ENCODE data around the gene ENAM.
A peak's percentile ranks its signal among the peaks of the same experiment; 100 is the strongest.

Gene ENAM

GRCh38 chr4:70623323-70623722 lies 5.2 kb upstream of the ENAM start:
- Histone ChIP-seq H3K79me2 (ENCODE audit: insufficient read depth, low read length) (no peaks in the 10 kb centered on the region), H3K4me1 (ENCODE audit: insufficient read depth, low read length, poor library complexity, severe bottlenecking) (peaks cover 13% of the 10 kb centered on the region), H3K27me3 (ENCODE audit: insufficient read depth, low read length, poor library complexity, severe bottlenecking) (no peaks in the 10 kb centered on the region), H3K36me3 (ENCODE audit: insufficient read depth, low read length) (no peaks in the 10 kb centered on the region), H3K9me3 (ENCODE audit: insufficient read depth, low read depth, low read length) (no peaks in the 10 kb centered on the region), H3F3A (ENCODE audit: low read depth) (no peaks in the 10 kb centered on the region; the same call in 1 of the 2 replicates), H2AFZ (ENCODE audit: low read length) (peak overlapping the region; percentile 74), H3K4me2 (ENCODE audit: low read depth, low read length, poor library complexity, severe bottlenecking) (peak overlapping the region; percentile 16), H3K9ac (ENCODE audit: low read depth, low read length, poor library complexity, severe bottlenecking) (no peak overlapping the region), H3K9me2 (replicated peaks; ENCODE audit: low read depth, low read length) (no peaks in the 10 kb centered on the region), H3K4me3 (ENCODE audit: low read length, poor library complexity, severe bottlenecking) (no peak overlapping the region), H4K20me1 (ENCODE audit: insufficient read depth, low read length, poor library complexity, severe bottlenecking) (no peaks in the 10 kb centered on the region)
- TF ChIP-seq CTCF (conservative IDR thresholded peaks at IDR 0.05; ENCODE audit: low read length), result no peak

GRCh38 chr4:70624226-70624793 lies 4.2 kb upstream of the ENAM start:
- H3K27me3 ChIP-seq (ENCODE audit: insufficient read depth, low read length, poor library complexity, severe bottlenecking), result no peaks in the 10 kb centered on the region
- H3K36me3 ChIP-seq (ENCODE audit: insufficient read depth, low read length), result no peaks in the 10 kb centered on the region
- no peak overlapping the region for H3K9ac ChIP-seq (ENCODE audit: low read depth, low read length, poor library complexity, severe bottlenecking)
- H4K20me1 ChIP-seq (ENCODE audit: insufficient read depth, low read length, poor library complexity, severe bottlenecking), result no peaks in the 10 kb centered on the region
- no peaks in the 10 kb centered on the region for H3K9me2 ChIP-seq (replicated peaks; ENCODE audit: low read depth, low read length)
- H3K4me1 ChIP-seq (ENCODE audit: insufficient read depth, low read length, poor library complexity, severe bottlenecking), result peaks cover 18% of the 10 kb centered on the region
- H2AFZ ChIP-seq (ENCODE audit: low read length), result peak overlapping the region; percentile 74; the same call in 1 of the 2 replicates
- H3K4me2 ChIP-seq (ENCODE audit: low read depth, low read length, poor library complexity, severe bottlenecking), result peak overlapping the region; percentile 16
- H3F3A ChIP-seq (ENCODE audit: low read depth), result no peaks in the 10 kb centered on the region; the same call in 1 of the 2 replicates
- no peak overlapping the region for H3K4me3 ChIP-seq (ENCODE audit: low read length, poor library complexity, severe bottlenecking)
- TF ChIP-seq EZH2phosphoT487 (IDR thresholded peaks at IDR 0.05; ENCODE audit: borderline replicate concordance) (no peak), CTCF (conservative IDR thresholded peaks at IDR 0.05; ENCODE audit: low read length) (no peak)
- H3K79me2 ChIP-seq (ENCODE audit: insufficient read depth, low read length), result no peaks in the 10 kb centered on the region
- H3K9me3 ChIP-seq (ENCODE audit: insufficient read depth, low read depth, low read length), result no peaks in the 10 kb centered on the region

GRCh38 chr4:70627620-70628019 lies 924 bp upstream of the ENAM start:
- no peak overlapping the region for H3K4me2 ChIP-seq (ENCODE audit: low read depth, low read length, poor library complexity, severe bottlenecking)
- no peaks in the 10 kb centered on the region for H3K27me3 ChIP-seq (ENCODE audit: insufficient read depth, low read length, poor library complexity, severe bottlenecking)
- H3K79me2 ChIP-seq (ENCODE audit: insufficient read depth, low read length), result no peaks in the 10 kb centered on the region
- no peaks in the 10 kb centered on the region; the same call in 1 of the 2 replicates for H3F3A ChIP-seq (ENCODE audit: low read depth)
- no peak overlapping the region for H3K4me3 ChIP-seq (ENCODE audit: low read length, poor library complexity, severe bottlenecking)
- H3K9me2 ChIP-seq (replicated peaks; ENCODE audit: low read depth, low read length), result no peaks in the 10 kb centered on the region
- H3K4me1 ChIP-seq (ENCODE audit: insufficient read depth, low read length, poor library complexity, severe bottlenecking), result peaks cover 19% of the 10 kb centered on the region
- no peak overlapping the region for H2AFZ ChIP-seq (ENCODE audit: low read length)
- TF ChIP-seq EZH2phosphoT487 (IDR thresholded peaks at IDR 0.05; ENCODE audit: borderline replicate concordance) (no peak), CTCF (conservative IDR thresholded peaks at IDR 0.05; ENCODE audit: low read length) (no peak)
- H3K9me3 ChIP-seq (ENCODE audit: insufficient read depth, low read depth, low read length), result no peaks in the 10 kb centered on the region
- no peak overlapping the region for H3K9ac ChIP-seq (ENCODE audit: low read depth, low read length, poor library complexity, severe bottlenecking)
- H4K20me1 ChIP-seq (ENCODE audit: insufficient read depth, low read length, poor library complexity, severe bottlenecking), result no peaks in the 10 kb centered on the region
- H3K36me3 ChIP-seq (ENCODE audit: insufficient read depth, low read length), result no peaks in the 10 kb centered on the region
